HEK293 (cell line): ENCODE data around the gene PRR15L.

Experiments
- KLF10 ChIP-seq: fragments of 450-650 bp; IDR thresholded peaks from 2 replicates; pipeline ENCODE4 v1.5.1; 2018; ENCODE audit warnings: missing biosample characterization, mild to moderate bottlenecking, missing genetic modification characterization
- PRDM4 ChIP-seq: fragments of 450-650 bp; formaldehyde crosslinking; IDR thresholded peaks from 2 replicates; pipeline ENCODE4 v1.5.1; 2017; ENCODE audit warnings: missing biosample characterization, missing genetic modification characterization
- ZNF121 ChIP-seq: fragments of 450-650 bp; formaldehyde crosslinking; IDR thresholded peaks from 2 replicates; pipeline ENCODE4 v1.5.1; 2016; ENCODE audit warnings: missing biosample characterization, missing genetic modification characterization
- ZNF549 ChIP-seq: fragments of 450-650 bp; IDR thresholded peaks from 2 replicates; pipeline ENCODE4 v1.5.1; 2018; ENCODE audit warnings: missing biosample characterization, missing genetic modification characterization, mild to moderate bottlenecking, inconsistent platforms, moderate library complexity
- ZNF585B ChIP-seq: fragments of 450-650 bp; formaldehyde crosslinking; IDR thresholded peaks from 2 replicates; pipeline ENCODE4 v1.5.1; 2016; ENCODE audit warnings: missing biosample characterization, missing genetic modification characterization
- TF ChIP-seq, protein P1 (sequence below): fragments of 450-650 bp; formaldehyde crosslinking; IDR thresholded peaks from 2 replicates; pipeline ENCODE4 v1.5.1; 2016; ENCODE audit warnings: missing biosample characterization, missing genetic modification characterization
- TF ChIP-seq, protein P2 (sequence below): fragments of 450-650 bp; formaldehyde crosslinking; IDR thresholded peaks from 2 replicates; pipeline ENCODE4 v1.5.1; 2016; ENCODE audit warnings: missing biosample characterization, missing genetic modification characterization

GRCh38 chr17:47925678-47925988 lies 32.0 kb downstream of the PRR15L start:
- TF ChIP-seq, protein P1, sequence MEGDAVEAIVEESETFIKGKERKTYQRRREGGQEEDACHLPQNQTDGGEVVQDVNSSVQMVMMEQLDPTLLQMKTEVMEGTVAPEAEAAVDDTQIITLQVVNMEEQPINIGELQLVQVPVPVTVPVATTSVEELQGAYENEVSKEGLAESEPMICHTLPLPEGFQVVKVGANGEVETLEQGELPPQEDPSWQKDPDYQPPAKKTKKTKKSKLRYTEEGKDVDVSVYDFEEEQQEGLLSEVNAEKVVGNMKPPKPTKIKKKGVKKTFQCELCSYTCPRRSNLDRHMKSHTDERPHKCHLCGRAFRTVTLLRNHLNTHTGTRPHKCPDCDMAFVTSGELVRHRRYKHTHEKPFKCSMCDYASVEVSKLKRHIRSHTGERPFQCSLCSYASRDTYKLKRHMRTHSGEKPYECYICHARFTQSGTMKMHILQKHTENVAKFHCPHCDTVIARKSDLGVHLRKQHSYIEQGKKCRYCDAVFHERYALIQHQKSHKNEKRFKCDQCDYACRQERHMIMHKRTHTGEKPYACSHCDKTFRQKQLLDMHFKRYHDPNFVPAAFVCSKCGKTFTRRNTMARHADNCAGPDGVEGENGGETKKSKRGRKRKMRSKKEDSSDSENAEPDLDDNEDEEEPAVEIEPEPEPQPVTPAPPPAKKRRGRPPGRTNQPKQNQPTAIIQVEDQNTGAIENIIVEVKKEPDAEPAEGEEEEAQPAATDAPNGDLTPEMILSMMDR (tag by site-specific recombination) = no peak
- no peak for TF ChIP-seq ZNF585B (tag by site-specific recombination)
- TF ChIP-seq PRDM4 (tag by site-specific recombination) = no peak
- TF ChIP-seq, protein P2, sequence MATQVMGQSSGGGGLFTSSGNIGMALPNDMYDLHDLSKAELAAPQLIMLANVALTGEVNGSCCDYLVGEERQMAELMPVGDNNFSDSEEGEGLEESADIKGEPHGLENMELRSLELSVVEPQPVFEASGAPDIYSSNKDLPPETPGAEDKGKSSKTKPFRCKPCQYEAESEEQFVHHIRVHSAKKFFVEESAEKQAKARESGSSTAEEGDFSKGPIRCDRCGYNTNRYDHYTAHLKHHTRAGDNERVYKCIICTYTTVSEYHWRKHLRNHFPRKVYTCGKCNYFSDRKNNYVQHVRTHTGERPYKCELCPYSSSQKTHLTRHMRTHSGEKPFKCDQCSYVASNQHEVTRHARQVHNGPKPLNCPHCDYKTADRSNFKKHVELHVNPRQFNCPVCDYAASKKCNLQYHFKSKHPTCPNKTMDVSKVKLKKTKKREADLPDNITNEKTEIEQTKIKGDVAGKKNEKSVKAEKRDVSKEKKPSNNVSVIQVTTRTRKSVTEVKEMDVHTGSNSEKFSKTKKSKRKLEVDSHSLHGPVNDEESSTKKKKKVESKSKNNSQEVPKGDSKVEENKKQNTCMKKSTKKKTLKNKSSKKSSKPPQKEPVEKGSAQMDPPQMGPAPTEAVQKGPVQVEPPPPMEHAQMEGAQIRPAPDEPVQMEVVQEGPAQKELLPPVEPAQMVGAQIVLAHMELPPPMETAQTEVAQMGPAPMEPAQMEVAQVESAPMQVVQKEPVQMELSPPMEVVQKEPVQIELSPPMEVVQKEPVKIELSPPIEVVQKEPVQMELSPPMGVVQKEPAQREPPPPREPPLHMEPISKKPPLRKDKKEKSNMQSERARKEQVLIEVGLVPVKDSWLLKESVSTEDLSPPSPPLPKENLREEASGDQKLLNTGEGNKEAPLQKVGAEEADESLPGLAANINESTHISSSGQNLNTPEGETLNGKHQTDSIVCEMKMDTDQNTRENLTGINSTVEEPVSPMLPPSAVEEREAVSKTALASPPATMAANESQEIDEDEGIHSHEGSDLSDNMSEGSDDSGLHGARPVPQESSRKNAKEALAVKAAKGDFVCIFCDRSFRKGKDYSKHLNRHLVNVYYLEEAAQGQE (tag by site-specific recombination) = no peak
- TF ChIP-seq ZNF121 (tag by site-specific recombination) = no peak
- no peak for TF ChIP-seq ZNF549 (tag by site-specific recombination)
- TF ChIP-seq KLF10 (tag by site-specific recombination) = no peak
